ENCODE results near the gene TMEM141.

The TMEM141 gene

GRCh38 chr9:136748201-136748600 is 42.9 kb upstream of the TMEM141 start, which contains the start of gene LCN6:
LCN6 (minus strand) TSS chr9:136748525; CDS start chr9:136748483, 42 bp downstream.
- TF ChIP-seq POLR2AphosphoS5 (IDR thresholded peaks at IDR 0.05; ENCODE audit: low read depth, low read length) (no peak), TAF1 (IDR thresholded peaks at IDR 0.05; ENCODE audit: borderline replicate concordance, insufficient read depth, low read length) (no peak), FOXP2 (optimal IDR thresholded peaks at IDR 0.05; ENCODE audit: borderline replicate concordance, extremely low read depth, extremely low read length, insufficient read depth) (no peak), SIN3A (IDR thresholded peaks at IDR 0.05; ENCODE audit: borderline replicate concordance, insufficient read depth, low read length) (no peak)
- TF ChIP-seq, protein P1, sequence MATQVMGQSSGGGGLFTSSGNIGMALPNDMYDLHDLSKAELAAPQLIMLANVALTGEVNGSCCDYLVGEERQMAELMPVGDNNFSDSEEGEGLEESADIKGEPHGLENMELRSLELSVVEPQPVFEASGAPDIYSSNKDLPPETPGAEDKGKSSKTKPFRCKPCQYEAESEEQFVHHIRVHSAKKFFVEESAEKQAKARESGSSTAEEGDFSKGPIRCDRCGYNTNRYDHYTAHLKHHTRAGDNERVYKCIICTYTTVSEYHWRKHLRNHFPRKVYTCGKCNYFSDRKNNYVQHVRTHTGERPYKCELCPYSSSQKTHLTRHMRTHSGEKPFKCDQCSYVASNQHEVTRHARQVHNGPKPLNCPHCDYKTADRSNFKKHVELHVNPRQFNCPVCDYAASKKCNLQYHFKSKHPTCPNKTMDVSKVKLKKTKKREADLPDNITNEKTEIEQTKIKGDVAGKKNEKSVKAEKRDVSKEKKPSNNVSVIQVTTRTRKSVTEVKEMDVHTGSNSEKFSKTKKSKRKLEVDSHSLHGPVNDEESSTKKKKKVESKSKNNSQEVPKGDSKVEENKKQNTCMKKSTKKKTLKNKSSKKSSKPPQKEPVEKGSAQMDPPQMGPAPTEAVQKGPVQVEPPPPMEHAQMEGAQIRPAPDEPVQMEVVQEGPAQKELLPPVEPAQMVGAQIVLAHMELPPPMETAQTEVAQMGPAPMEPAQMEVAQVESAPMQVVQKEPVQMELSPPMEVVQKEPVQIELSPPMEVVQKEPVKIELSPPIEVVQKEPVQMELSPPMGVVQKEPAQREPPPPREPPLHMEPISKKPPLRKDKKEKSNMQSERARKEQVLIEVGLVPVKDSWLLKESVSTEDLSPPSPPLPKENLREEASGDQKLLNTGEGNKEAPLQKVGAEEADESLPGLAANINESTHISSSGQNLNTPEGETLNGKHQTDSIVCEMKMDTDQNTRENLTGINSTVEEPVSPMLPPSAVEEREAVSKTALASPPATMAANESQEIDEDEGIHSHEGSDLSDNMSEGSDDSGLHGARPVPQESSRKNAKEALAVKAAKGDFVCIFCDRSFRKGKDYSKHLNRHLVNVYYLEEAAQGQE (IDR thresholded peaks at IDR 0.05; ENCODE audit: insufficient read depth in 1 of 2, low read depth in 2 of 2, low read length in 2 of 2): no peak

DNA sequence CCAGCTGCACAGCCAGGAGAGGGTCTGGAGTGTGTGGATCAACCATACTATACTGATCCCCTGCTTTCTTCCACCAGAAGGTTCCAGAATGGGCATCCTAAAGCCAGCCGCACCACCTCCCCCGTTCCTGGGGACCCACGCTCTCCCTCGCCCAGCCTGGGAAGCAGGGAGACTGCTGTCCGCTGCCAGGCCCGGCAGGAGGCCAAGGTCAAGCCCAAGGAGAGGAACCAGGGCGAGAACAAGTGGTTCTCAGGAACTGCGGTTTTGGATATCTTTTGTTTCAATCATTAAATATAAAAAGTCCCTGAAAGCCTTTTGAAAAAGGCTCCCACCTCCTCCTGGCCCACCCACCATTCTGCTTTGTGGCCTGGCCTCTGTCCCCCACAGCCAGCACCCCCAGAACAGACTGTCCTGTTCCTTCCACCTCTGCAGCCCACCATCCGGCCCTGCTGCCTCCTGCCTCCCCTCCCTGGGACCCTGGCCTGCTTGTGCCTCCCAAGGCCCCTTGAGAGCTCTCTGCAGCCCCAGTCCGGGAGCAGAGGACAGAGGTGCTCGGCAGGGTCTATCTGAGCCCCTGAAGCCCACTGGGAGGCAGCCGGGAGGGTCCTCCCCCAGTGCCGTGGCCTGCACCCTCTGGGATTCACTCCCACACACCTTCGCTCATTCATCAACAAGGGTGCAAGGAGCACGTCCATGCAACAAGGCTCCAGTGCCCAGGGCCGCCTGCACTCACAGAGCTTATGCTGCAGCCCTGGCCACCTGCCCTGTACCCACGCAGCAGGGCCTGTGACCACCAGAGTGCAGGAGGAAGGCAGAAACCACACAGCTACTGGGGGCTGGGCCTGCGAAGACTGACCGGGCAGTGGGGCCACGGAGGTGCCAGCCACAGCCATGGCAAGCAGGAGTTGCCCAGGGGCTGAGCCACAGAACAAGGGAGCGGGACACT is 42.2 kb upstream of the TMEM141 start:
- TF ChIP-seq TAF1 (IDR thresholded peaks at IDR 0.05; ENCODE audit: borderline replicate concordance, insufficient read depth, low read length) (no peak), FOXP2 (optimal IDR thresholded peaks at IDR 0.05; ENCODE audit: borderline replicate concordance, extremely low read depth, extremely low read length, insufficient read depth) (no peak), POLR2AphosphoS5 (IDR thresholded peaks at IDR 0.05; ENCODE audit: low read depth, low read length) (no peak), SIN3A (IDR thresholded peaks at IDR 0.05; ENCODE audit: borderline replicate concordance, insufficient read depth, low read length) (no peak)
- TF ChIP-seq, protein P1 (IDR thresholded peaks at IDR 0.05; ENCODE audit: insufficient read depth in 1 of 2, low read depth in 2 of 2, low read length in 2 of 2): no peak

- no peak for TF ChIP-seq TAF1 (IDR thresholded peaks at IDR 0.05; ENCODE audit: borderline replicate concordance, insufficient read depth, low read length)
- no peak for TF ChIP-seq FOXP2 (optimal IDR thresholded peaks at IDR 0.05; ENCODE audit: borderline replicate concordance, extremely low read depth, extremely low read length, insufficient read depth)
- no peak for TF ChIP-seq SIN3A (IDR thresholded peaks at IDR 0.05; ENCODE audit: borderline replicate concordance, insufficient read depth, low read length)
- no peak for TF ChIP-seq POLR2AphosphoS5 (IDR thresholded peaks at IDR 0.05; ENCODE audit: low read depth, low read length)
- TF ChIP-seq, protein P1 (IDR thresholded peaks at IDR 0.05; ENCODE audit: insufficient read depth in 1 of 2, low read depth in 2 of 2, low read length in 2 of 2): no peak
These were observed 40.6 kb upstream of the TMEM141 start for GRCh38 chr9:136750526-136750925.

- TF ChIP-seq, protein P1 (IDR thresholded peaks at IDR 0.05; ENCODE audit: insufficient read depth in 1 of 2, low read depth in 2 of 2, low read length in 2 of 2): no peak
- TF ChIP-seq POLR2AphosphoS5 (IDR thresholded peaks at IDR 0.05; ENCODE audit: low read depth, low read length): no peak
- TF ChIP-seq SIN3A (IDR thresholded peaks at IDR 0.05; ENCODE audit: borderline replicate concordance, insufficient read depth, low read length): no peak
- no peak for TF ChIP-seq TAF1 (IDR thresholded peaks at IDR 0.05; ENCODE audit: borderline replicate concordance, insufficient read depth, low read length)
- TF ChIP-seq FOXP2 (optimal IDR thresholded peaks at IDR 0.05; ENCODE audit: borderline replicate concordance, extremely low read depth, extremely low read length, insufficient read depth): no peak
These were observed 39.9 kb upstream of the TMEM141 start for GRCh38 chr9:136751244-136751643.

Measured in PFSK-1 (cell line).